NT2/D1 (cell line): ENCODE measurements around the gene RASAL2.

Source experiments
- YY1 ChIP-seq: IDR thresholded peaks from 2 replicates; pipeline ENCODE4 v1.6.1; 2011; ENCODE audit not compliant: insufficient read length, insufficient read depth
- ZNF274 ChIP-seq: IDR thresholded peaks from 2 replicates; pipeline ENCODE4 v1.6.1; 2011; ENCODE audit warnings: mild to moderate bottlenecking, low read depth, low read length

DNA sequence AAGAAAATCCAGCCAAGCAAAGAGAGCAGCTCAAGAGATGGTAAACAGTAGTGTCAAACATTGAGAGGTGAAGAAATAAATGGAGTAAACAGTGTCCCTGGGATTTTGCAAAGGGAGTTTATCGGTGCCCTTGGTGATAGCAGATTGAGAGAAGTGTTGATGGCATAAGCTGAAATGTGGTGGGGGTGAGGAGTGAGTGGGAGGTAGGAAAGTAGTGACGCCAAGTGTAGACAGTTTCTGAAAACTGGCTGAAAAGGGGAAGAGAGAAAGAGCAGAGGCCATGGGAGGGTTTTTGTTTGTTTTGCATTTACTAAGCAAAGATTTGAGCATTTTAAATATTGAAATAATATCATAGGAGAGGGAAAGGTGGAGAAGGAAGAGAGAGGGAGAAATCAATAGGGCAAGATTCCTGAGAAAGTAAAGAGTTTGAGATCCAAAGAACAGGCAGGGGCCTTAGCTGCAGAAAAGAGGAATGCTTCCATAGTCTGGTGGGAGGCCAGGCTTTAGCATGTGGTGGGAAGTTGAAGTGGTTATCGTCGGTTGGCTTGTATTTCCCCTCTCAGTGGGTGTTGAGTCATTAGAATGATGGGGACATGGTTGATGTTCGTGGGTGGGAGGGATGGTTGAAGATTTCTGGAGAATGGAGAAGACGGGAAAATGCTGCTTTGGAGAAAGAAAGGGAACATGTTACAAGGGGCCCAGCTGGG is 26.8 kb upstream of the RASAL2 start:
- TF ChIP-seq ZNF274 (no peak), YY1 (no peak)
